Activated B cell treated with CpG ODN at 0.5 μM for 24 hours (primary cell): Measurements from ENCODE around the gene EPB41L4A. TPM values are rescaled to one million over a fixed set of nuclear protein-coding genes. Genes with fewer than 3 reads are reported as not detected.
"Not testable (repeated sequence)": the region's sequence is repeated elsewhere in the genome, so short reads cannot be mapped to it uniquely, and the experiment has no call there.

Experiments used
- ATAC-seq: fragments of 200-7000 bp; cut with Tn5 transposase; one replicate; pipeline ENCODE4 v1.10.0; 2021; ENCODE audit warnings: low read depth, mild to moderate bottlenecking, moderate library complexity
- CTCF ChIA-PET: fragments of 350-600 bp; sonication (Branson Sonifier 250); formaldehyde crosslinking; loops from one replicate; lab custom pipeline; 2021; ENCODE audit warnings: antibody characterized with exemption; lab: Charles Lee
- POLR2A ChIA-PET: fragments of 350-600 bp; sonication (Branson Sonifier 250); formaldehyde crosslinking; loops from one replicate; lab custom pipeline; 2021; ENCODE audit warnings: antibody characterized with exemption; lab: Charles Lee
- DNase-seq: peaks from one replicate; pipeline ENCODE4 v3.0.0; 2022
- H3K27ac Mint-ChIP-seq: one replicate; pipeline ENCODE4 v1.8.0; 2020; ENCODE audit warnings: mixed read lengths
- H3K27me3 Mint-ChIP-seq: one replicate; pipeline ENCODE4 v1.8.0; 2021; ENCODE audit warnings: mixed read lengths
- H3K36me3 Mint-ChIP-seq: one replicate; pipeline ENCODE4 v1.8.0; 2021; ENCODE audit warnings: low read depth, mixed read lengths
- H3K4me1 Mint-ChIP-seq: one replicate; pipeline ENCODE4 v1.8.0; 2021; ENCODE audit warnings: mixed read lengths
- H3K4me3 Mint-ChIP-seq: one replicate; pipeline ENCODE4 v1.8.0; 2020; ENCODE audit warnings: mild to moderate bottlenecking, mixed read lengths
- H3K9me3 Mint-ChIP-seq: one replicate; pipeline ENCODE4 v1.8.0; 2020; ENCODE audit warnings: mixed read lengths
- intact Hi-C: fragments of 100-400 bp; cut with micrococcal nuclease; formaldehyde crosslinking; loops from one replicate; pipeline ENCODE4 v1.15.1; 2024
- total RNA-seq: library from RNA; stranded (reverse); gene quantifications from 2 replicates; pipeline ENCODE4 v1.2.3, GENCODE V29; 2022
- TF ChIP-seq, protein P1 (sequence below): fragments of 200-600 bp; IDR thresholded peaks from one replicate; pipeline ENCODE4 v1.8.0; 2022; ENCODE audit warnings: antibody characterized with exemption, mild to moderate bottlenecking

EPB41L4A gene
- total RNA-seq, 1 donor from 2014 or later, result 7.1 TPM

DNA sequence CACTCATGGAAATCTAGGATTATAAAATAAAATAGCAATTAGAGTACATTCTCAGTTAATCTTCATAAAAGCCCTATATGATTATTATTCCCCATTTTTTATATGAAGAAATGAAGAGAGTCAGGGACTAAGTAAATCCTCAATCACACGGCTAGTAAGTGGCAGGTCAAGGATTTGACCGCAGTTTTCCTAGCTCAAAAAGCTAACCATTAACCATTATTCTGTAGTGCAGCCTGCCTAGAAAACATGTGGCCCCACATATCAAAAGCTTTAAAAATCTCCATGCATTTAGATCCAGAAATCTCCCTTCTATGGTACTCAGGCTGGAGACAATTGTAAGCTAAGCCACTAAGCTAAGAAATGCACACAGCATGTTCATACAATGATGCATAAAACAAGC is 21.4 kb downstream of the EPB41L4A start:
- TF ChIP-seq, protein P1, sequence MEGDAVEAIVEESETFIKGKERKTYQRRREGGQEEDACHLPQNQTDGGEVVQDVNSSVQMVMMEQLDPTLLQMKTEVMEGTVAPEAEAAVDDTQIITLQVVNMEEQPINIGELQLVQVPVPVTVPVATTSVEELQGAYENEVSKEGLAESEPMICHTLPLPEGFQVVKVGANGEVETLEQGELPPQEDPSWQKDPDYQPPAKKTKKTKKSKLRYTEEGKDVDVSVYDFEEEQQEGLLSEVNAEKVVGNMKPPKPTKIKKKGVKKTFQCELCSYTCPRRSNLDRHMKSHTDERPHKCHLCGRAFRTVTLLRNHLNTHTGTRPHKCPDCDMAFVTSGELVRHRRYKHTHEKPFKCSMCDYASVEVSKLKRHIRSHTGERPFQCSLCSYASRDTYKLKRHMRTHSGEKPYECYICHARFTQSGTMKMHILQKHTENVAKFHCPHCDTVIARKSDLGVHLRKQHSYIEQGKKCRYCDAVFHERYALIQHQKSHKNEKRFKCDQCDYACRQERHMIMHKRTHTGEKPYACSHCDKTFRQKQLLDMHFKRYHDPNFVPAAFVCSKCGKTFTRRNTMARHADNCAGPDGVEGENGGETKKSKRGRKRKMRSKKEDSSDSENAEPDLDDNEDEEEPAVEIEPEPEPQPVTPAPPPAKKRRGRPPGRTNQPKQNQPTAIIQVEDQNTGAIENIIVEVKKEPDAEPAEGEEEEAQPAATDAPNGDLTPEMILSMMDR, result no peak
- CTCF ChIA-PET, result interaction anchor here (1.4 kb wide), 1 partner anchor 23 kb away, joined by 4 read pairs; no protein-coding TSS in a partner anchor
- intact Hi-C loops, result no loop called here
- POLR2A ChIA-PET, result no interaction called here
- peaks cover 1% of the 10 kb centered on the region for H3K4me1 Mint-ChIP-seq
- H3K36me3 Mint-ChIP-seq, result no peaks in the 10 kb centered on the region
- no peak overlapping the region for H3K27ac Mint-ChIP-seq
- ATAC-seq, result no peak
- H3K27me3 Mint-ChIP-seq, result peaks cover 2% of the 10 kb centered on the region
- no peak for DNase-seq
- H3K9me3 Mint-ChIP-seq, result no peaks in the 10 kb centered on the region
- no peak overlapping the region for H3K4me3 Mint-ChIP-seq

DNA sequence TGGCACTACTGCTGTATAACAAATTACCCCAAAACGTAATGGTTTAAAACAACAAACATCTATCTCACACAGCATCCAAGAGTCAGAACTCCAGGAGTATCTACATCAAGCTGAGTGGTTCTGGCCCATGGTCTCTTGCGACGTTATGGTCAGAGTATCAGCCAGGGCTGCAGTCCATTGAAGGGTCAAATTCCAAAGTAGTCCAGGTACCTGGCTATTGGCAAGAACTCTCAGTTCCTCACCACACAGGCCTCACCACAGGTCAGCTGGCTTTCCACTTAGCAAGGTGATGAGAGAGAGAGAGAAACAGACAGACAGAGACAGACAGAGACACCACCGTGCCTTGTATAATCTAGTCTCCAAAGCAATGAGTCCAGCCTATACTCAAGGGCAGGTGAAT is 22.6 kb downstream of the EPB41L4A start:
- no peak overlapping the region for H3K27ac Mint-ChIP-seq
- POLR2A ChIA-PET, result no interaction called here
- peaks cover 2% of the 10 kb centered on the region for H3K27me3 Mint-ChIP-seq
- intact Hi-C loops, result no loop called here
- CTCF ChIA-PET, result no interaction called here
- DNase-seq (no peak), ATAC-seq (no peak)
- no peaks in the 10 kb centered on the region for H3K9me3 Mint-ChIP-seq
- H3K36me3 Mint-ChIP-seq, result no peaks in the 10 kb centered on the region
- TF ChIP-seq, protein P1, result no peak
- H3K4me1 Mint-ChIP-seq, result peaks cover 1% of the 10 kb centered on the region
- no peak overlapping the region for H3K4me3 Mint-ChIP-seq

DNA sequence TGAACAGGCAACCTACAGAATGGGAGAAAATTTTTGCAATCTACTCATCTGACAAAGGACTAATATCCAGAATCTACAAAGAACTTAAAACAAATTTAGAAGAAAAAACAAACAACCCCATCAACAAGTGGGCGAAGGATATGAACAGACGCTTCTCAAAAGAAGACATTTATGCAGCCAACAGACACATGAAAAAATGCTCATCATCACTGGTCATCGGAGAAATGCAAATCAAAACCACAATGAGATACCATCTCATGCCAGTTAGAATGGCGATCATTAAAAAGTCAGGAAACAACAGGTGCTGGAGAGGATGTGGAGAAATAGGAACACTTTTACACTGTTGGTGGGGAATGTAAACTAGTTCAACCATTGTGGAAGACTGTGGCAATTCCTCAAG is 23.8 kb downstream of the EPB41L4A start:
- POLR2A ChIA-PET, CTCF ChIA-PET, H3K27me3 Mint-ChIP-seq, H3K4me1 Mint-ChIP-seq, H3K9me3 Mint-ChIP-seq, intact Hi-C loops, DNase-seq, H3K36me3 Mint-ChIP-seq, H3K4me3 Mint-ChIP-seq, ATAC-seq, H3K27ac Mint-ChIP-seq: not testable (repeated sequence)

DNA sequence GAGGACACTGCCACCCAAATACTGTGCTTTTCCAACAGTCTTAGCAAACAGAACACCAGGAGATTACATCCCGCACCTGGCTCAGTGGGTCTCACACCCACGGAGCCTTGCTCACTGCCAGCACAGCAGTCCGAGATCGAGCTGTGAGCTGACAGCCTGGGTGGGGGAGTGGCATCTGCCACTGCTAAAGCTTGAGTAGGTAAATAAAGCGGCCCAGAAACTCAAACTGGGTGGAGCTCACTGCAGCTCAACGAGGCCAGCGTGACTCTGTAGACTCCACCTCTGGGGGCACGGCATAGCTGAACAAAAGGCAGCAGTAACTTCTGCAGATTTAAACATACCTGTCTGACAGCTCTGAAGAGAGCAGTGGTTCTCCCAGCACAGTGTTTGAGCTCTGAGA is 28.8 kb downstream of the EPB41L4A start:
- POLR2A ChIA-PET, result no interaction called here
- TF ChIP-seq, protein P1, result no peak
- Mint-ChIP-seq H3K4me3 (no peak overlapping the region), H3K4me1 (peaks cover 1% of the 10 kb centered on the region), H3K27ac (no peak overlapping the region), H3K9me3 (no peaks in the 10 kb centered on the region), H3K36me3 (no peaks in the 10 kb centered on the region), H3K27me3 (peaks cover 9% of the 10 kb centered on the region)
- CTCF ChIA-PET, result interaction anchor here (0.6 kb wide), 1 partner anchor 196 kb away, joined by 3 read pairs; no protein-coding TSS in a partner anchor
- intact Hi-C loops, result no loop called here
- ATAC-seq, result no peak
- no peak for DNase-seq

DNA sequence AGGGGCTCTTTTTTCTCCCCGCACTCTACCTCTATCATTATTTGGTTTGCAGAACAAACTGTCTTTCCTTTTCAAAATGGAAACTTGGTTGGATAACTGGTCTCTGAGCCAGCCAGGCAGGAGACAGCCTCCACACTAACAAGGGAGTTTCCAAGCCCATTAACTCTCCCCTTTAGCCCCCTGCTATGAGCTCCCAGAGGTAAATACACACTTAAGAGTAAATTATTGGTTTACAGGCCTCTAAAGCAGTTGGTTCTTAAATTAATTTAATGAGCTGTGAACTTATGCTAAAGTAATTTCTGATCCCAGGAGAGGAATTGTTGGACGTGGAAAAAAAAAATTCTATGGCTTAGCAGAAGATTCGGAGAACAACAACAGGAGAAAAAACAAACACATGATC is 30.3 kb downstream of the EPB41L4A start:
- H3K36me3 Mint-ChIP-seq, result no peaks in the 10 kb centered on the region
- TF ChIP-seq, protein P1, result no peak
- H3K4me3 Mint-ChIP-seq, result no peak overlapping the region
- ChIA-PET CTCF (no interaction called here), POLR2A (no interaction called here)
- intact Hi-C loops, result no loop called here
- no peaks in the 10 kb centered on the region for H3K9me3 Mint-ChIP-seq
- peaks cover 9% of the 10 kb centered on the region for H3K27me3 Mint-ChIP-seq
- DNase-seq, result no peak
- no peak overlapping the region for H3K27ac Mint-ChIP-seq
- H3K4me1 Mint-ChIP-seq, result peaks cover 4% of the 10 kb centered on the region
- no peak for ATAC-seq

DNA sequence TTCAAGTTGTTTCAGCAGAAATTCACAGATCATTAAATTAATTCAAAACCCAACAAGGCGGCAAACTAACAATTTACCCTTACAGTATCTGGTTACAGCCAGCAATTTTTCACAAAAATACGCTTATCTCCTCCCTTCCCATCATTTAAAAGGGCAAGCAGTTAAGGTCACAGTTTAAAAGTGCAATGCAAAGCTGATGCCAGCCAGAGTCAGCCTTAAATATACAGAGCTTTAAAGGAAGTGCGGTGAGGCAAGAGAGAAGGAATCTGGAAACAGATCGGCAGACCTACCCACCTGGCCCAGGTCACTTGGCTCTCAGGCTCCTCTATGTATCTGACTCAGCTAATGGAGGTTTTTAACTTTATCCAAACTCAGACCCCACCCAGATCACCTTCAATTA is 31.0 kb downstream of the EPB41L4A start:
- Mint-ChIP-seq H3K27ac (no peak overlapping the region), H3K36me3 (no peaks in the 10 kb centered on the region), H3K9me3 (no peaks in the 10 kb centered on the region), H3K4me1 (peaks cover 4% of the 10 kb centered on the region), H3K27me3 (peaks cover 7% of the 10 kb centered on the region), H3K4me3 (no peak overlapping the region)
- TF ChIP-seq, protein P1, result no peak
- intact Hi-C loops, result no loop called here
- DNase-seq (no peak), ATAC-seq (no peak)
- ChIA-PET CTCF (no interaction called here), POLR2A (no interaction called here)
